Naive thymus-derived CD4-positive, alpha-beta T cell (primary cell): Measurements from ENCODE around the gene KRTAP12-4. TPM values are rescaled to one million over a fixed set of nuclear protein-coding genes. Genes with fewer than 3 reads are reported as not detected.

Experiments
- ATAC-seq: fragments of 150-1000 bp; cut with Tn5 transposase; 2 replicates; pipeline ENCODE4 v1.10.0; 2021; ENCODE audit warnings: mild to moderate bottlenecking, moderate library complexity
- CTCF ChIA-PET: fragments of 350-600 bp; sonication (Branson Sonifier 250); formaldehyde crosslinking; loops from one replicate; lab custom pipeline; 2021; ENCODE audit warnings: antibody characterized with exemption; lab: Charles Lee
- POLR2A ChIA-PET: fragments of 350-600 bp; sonication (Branson Sonifier 250); formaldehyde crosslinking; loops from one replicate; lab custom pipeline; 2021; ENCODE audit warnings: antibody characterized with exemption, inconsistent platforms; lab: Charles Lee
- DNase-seq, 9 donors: peaks; one replicate each; pipeline versions ENCODE4 v3.0.0 to v3.0.0-alpha.2; 2020 to 2022; ENCODE audit warnings: mixed read lengths in 1 of 9
- H3K27ac ChIP-seq: one replicate; pipeline ENCODE4 v1.7.0; 2013; ENCODE audit warnings: mild to moderate bottlenecking, low read depth, low read length, moderate library complexity
- H3K27me3 ChIP-seq, 2 donors: one replicate each; pipeline ENCODE4 v1.7.0; 2013; ENCODE audit warnings: low read length in 2 of 2, mild to moderate bottlenecking in 2 of 2, moderate library complexity in 2 of 2; ENCODE audit not compliant: control insufficient read depth in 2 of 2, insufficient read depth in 2 of 2
- H3K36me3 ChIP-seq, 3 experiments: 1 replicate in 2 of 3; 2 replicates in 1 of 3; pipeline ENCODE4 v1.7.0; 2013; ENCODE audit warnings: low read length in 3 of 3, mild to moderate bottlenecking in 3 of 3, moderate library complexity in 1 of 3; ENCODE audit not compliant: insufficient read depth in 3 of 3, control insufficient read depth in 2 of 3
- H3K4me1 ChIP-seq, 2 donors: one replicate each; pipeline ENCODE4 v1.7.0; 2013; ENCODE audit warnings: low read length in 2 of 2, mild to moderate bottlenecking in 2 of 2, moderate library complexity in 1 of 2; ENCODE audit not compliant: control insufficient read depth in 2 of 2, insufficient read depth in 2 of 2
- H3K4me3 ChIP-seq: 2 replicates; pipeline ENCODE4 v1.7.0; 2013; ENCODE audit warnings: mild to moderate bottlenecking, low read length
- H3K9me3 ChIP-seq, 3 experiments: 1 replicate in 2 of 3; 2 replicates in 1 of 3; pipeline ENCODE4 v1.7.0; 2013; ENCODE audit warnings: low read length in 3 of 3; ENCODE audit not compliant: control insufficient read depth in 2 of 3
- H3K27ac Mint-ChIP-seq, 9 donors: one replicate each; pipeline ENCODE4 v1.8.0; 2020 to 2022; ENCODE audit warnings: mixed read lengths in 9 of 9, mild to moderate bottlenecking in 8 of 9, moderate library complexity in 5 of 9, inconsistent platforms in 2 of 9
- H3K27me3 Mint-ChIP-seq, 5 donors: one replicate each; pipeline ENCODE4 v1.8.0; 2021 to 2022; ENCODE audit warnings: mixed read lengths in 5 of 5, mild to moderate bottlenecking in 1 of 5
- H3K36me3 Mint-ChIP-seq, 5 donors: one replicate each; pipeline ENCODE4 v1.8.0; 2020 to 2022; ENCODE audit warnings: mixed read lengths in 5 of 5, mild to moderate bottlenecking in 3 of 5, inconsistent platforms in 1 of 5
- H3K4me1 Mint-ChIP-seq, 7 donors: one replicate each; pipeline ENCODE4 v1.8.0; 2020 to 2022; ENCODE audit warnings: mixed read lengths in 7 of 7, mild to moderate bottlenecking in 3 of 7, inconsistent platforms in 1 of 7
- H3K4me3 Mint-ChIP-seq, 10 donors: one replicate each; pipeline ENCODE4 v1.8.0; 2020 to 2022; ENCODE audit warnings: mild to moderate bottlenecking in 10 of 10, mixed read lengths in 10 of 10, moderate library complexity in 6 of 10, inconsistent platforms in 2 of 10
- H3K9me3 Mint-ChIP-seq, 11 donors: one replicate each; pipeline ENCODE4 v1.8.0; 2020 to 2022; ENCODE audit warnings: mixed read lengths in 11 of 11, mild to moderate bottlenecking in 4 of 11, inconsistent platforms in 1 of 11, moderate library complexity in 1 of 11
- intact Hi-C, 2 donors: fragments of 100-400 bp; cut with micrococcal nuclease; formaldehyde crosslinking; loops; one replicate each; pipeline ENCODE4 v1.15.1; 2023
- polyA plus RNA-seq, 2 donors: library from polyadenylated mRNA; unstranded; fragments of 300-500 nt; fragmentation: Illumina TruSeq; gene quantifications; one replicate each; pipeline ENCODE4 v1.2.3, GENCODE V29; 2021
- total RNA-seq, 6 experiments: library from RNA in 5 of 6; stranded (reverse) in 5 of 6; gene quantifications; 1 replicate in 5 of 6; 2 replicates in 1 of 6; pipeline ENCODE4 v1.2.3 and lab custom pipeline; 2021 to 2026

Gene KRTAP12-4
- total and polyA plus RNA-seq, 7 experiments from 2014 or later, result not detected

DNA sequence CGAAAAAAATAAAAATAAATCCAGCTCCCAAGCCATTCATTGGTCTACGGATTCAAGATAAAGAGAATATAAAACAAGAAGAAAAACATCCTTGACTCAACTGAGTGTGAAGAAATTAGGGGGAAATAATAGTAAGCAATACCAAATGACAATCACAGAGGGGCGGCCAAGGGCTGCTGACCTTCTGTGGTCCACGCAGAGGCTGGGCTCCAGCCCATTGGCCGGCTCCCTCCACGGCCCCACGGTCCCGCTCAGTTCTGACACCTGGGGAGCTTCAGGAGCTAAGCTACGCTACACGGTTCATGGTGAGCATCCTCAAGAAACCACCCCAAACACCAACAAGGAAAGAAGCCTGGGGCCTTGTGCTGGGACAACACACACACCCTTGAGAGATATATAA is 42.1 kb upstream of the KRTAP12-4 start:
- ATAC-seq, result no peak
- Mint-ChIP-seq H3K27me3 (peaks cover 38 to 73% (median 43%) of the 10 kb centered on the region in 5 donors), H3K4me1 (peaks cover 2 to 31% (median 16%) of the 10 kb centered on the region in 7 donors), H3K36me3 (peaks cover 0 to 9% (median 3%) of the 10 kb centered on the region in 5 donors), H3K27ac (peak overlapping the region in 1 of 9 donors; percentile 24), H3K9me3 (peaks cover 0 to 19% (median 8%) of the 10 kb centered on the region in 11 donors), H3K4me3 (no peak overlapping the region)
- H3K27me3 ChIP-seq, result peaks cover 0 to 2% of the 10 kb centered on the region in 2 donors
- no peak for DNase-seq
- ChIA-PET POLR2A (interaction anchor here (1.1 kb wide), 1 partner anchor 78 kb away, joined by 4 read pairs; no protein-coding TSS in a partner anchor), CTCF (interaction anchor here (0.5 to 0.6 kb wide), 2 partner anchors 363 to 733 kb away, joined by 3 read pairs; no protein-coding TSS in a partner anchor)
- H3K36me3 ChIP-seq, result no peaks in the 10 kb centered on the region
- H3K9me3 ChIP-seq, result no peaks in the 10 kb centered on the region
- H3K4me3 ChIP-seq, result no peak overlapping the region
- H3K27ac ChIP-seq, result no peak overlapping the region
- no peaks in the 10 kb centered on the region for H3K4me1 ChIP-seq
- intact Hi-C loops, result loop anchor here in 1 of 2 donors (10.0 kb wide), 1 partner anchor 152 kb away; the partner anchor contains the start of gene KRTAP10-1

DNA sequence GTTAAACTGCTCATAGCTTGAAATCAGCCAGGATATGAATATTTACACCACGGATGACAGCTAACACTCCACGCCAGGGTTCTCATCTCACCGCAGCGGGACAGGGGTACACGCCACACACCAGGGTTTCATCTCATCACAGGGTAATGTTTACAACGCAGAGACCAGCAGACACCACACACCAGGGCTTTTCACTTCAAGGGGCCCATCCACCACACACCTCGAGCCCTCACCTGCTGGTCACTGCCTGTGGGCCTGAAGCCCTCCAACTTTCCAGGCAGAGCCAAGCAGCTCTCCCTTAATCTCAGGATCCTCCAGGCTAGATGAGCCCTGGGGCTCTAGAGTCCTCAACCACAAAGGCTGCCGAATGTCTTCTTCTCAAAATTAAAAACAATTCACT is 41.2 kb upstream of the KRTAP12-4 start:
- H3K36me3 ChIP-seq, result no peaks in the 10 kb centered on the region
- ATAC-seq (no peak), DNase-seq (no peak)
- H3K4me1 Mint-ChIP-seq, result peaks cover 2 to 38% (median 23%) of the 10 kb centered on the region in 7 donors
- H3K27ac Mint-ChIP-seq, result peak overlapping the region in 1 of 9 donors; percentile 82
- H3K9me3 Mint-ChIP-seq, result peaks cover 0 to 19% (median 8%) of the 10 kb centered on the region in 11 donors
- no peaks in the 10 kb centered on the region for H3K9me3 ChIP-seq
- H3K4me3 ChIP-seq, result no peak overlapping the region
- peaks cover 0 to 2% of the 10 kb centered on the region in 2 donors for H3K27me3 ChIP-seq
- H3K27me3 Mint-ChIP-seq, result peaks cover 29 to 72% (median 35%) of the 10 kb centered on the region in 5 donors
- peaks cover 0 to 9% (median 3%) of the 10 kb centered on the region in 5 donors for H3K36me3 Mint-ChIP-seq
- intact Hi-C loops, result loop anchor here in 1 of 2 donors (10.0 kb wide), 1 partner anchor 151 kb away; the partner anchor contains the start of gene KRTAP10-1
- ChIA-PET POLR2A (no interaction called here), CTCF (no interaction called here)
- no peak overlapping the region for H3K4me3 Mint-ChIP-seq
- no peak overlapping the region for H3K27ac ChIP-seq
- H3K4me1 ChIP-seq, result no peaks in the 10 kb centered on the region

DNA sequence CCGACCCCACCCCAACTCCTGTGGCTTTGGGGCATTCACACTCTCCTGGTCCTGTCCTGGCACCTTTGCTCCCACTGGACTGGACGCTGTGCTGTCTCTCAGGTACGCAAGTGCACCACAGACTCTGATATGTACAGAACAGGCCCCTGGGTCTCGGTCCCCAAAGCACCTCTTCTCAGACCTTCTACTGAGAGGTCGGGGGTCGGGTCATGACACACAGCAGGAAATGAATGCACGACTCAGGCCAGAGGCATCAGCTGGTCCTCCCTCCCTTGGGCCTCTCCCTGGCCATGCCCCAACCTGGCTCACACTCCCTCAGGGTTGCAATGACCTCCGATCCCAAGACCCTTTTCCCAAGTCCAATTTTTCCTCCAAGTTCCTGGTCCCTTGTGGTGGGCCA is 40.7 kb upstream of the KRTAP12-4 start:
- ChIA-PET CTCF (no interaction called here), POLR2A (no interaction called here)
- H3K27me3 Mint-ChIP-seq, result peaks cover 27 to 72% (median 34%) of the 10 kb centered on the region in 5 donors
- DNase-seq, result no peak
- Histone ChIP-seq H3K36me3 (no peaks in the 10 kb centered on the region), H3K4me1 (no peaks in the 10 kb centered on the region), H3K9me3 (no peaks in the 10 kb centered on the region), H3K4me3 (no peak overlapping the region), H3K27ac (no peak overlapping the region), H3K27me3 (peaks cover 0 to 2% of the 10 kb centered on the region in 2 donors)
- peaks cover 0 to 19% (median 8%) of the 10 kb centered on the region in 11 donors for H3K9me3 Mint-ChIP-seq
- peaks cover 0 to 9% (median 3%) of the 10 kb centered on the region in 5 donors for H3K36me3 Mint-ChIP-seq
- ATAC-seq, result no peak
- intact Hi-C loops, result loop anchor here in 1 of 2 donors (10.0 kb wide), 1 partner anchor 150 kb away; the partner anchor contains the start of gene KRTAP10-1
- H3K4me1 Mint-ChIP-seq, result peaks cover 2 to 38% (median 23%) of the 10 kb centered on the region in 7 donors
- H3K27ac Mint-ChIP-seq, result peak overlapping the region in 2 of 9 donors; percentile 25 to 41
- H3K4me3 Mint-ChIP-seq, result peak overlapping the region in 1 of 10 donors; percentile 25

- intact Hi-C loops, result loop anchor here in 1 of 2 donors (5.0 to 10.0 kb wide), 2 partner anchors 37 to 150 kb away; partner anchors contain the start of genes KRTAP10-1 and KRTAP12-3
- Histone ChIP-seq H3K4me3 (no peak overlapping the region), H3K36me3 (no peaks in the 10 kb centered on the region), H3K4me1 (no peaks in the 10 kb centered on the region), H3K27me3 (peaks cover 0 to 2% of the 10 kb centered on the region in 2 donors), H3K9me3 (no peaks in the 10 kb centered on the region), H3K27ac (no peak overlapping the region)
- Mint-ChIP-seq H3K36me3 (peaks cover 0 to 9% (median 3%) of the 10 kb centered on the region in 5 donors), H3K9me3 (peaks cover 0 to 19% (median 8%) of the 10 kb centered on the region in 11 donors), H3K4me1 (peaks cover 2 to 38% (median 23%) of the 10 kb centered on the region in 7 donors), H3K27me3 (peaks cover 23 to 72% (median 30%) of the 10 kb centered on the region in 5 donors), H3K4me3 (peak overlapping the region in 1 of 10 donors; percentile 25), H3K27ac (peak overlapping the region in 3 of 9 donors; percentile 2 to 41 (median 40))
- ATAC-seq (no peak), DNase-seq (peak in 1 of 9 donors; percentile 18)
- POLR2A ChIA-PET, result interaction anchor here (0.5 kb wide), 1 partner anchor 98 kb away, joined by 3 read pairs; no protein-coding TSS in a partner anchor
- CTCF ChIA-PET, result no interaction called here
These were observed 40.3 kb upstream of the KRTAP12-4 start for GRCh38 chr21:44694776-44695175.

- Histone ChIP-seq H3K27me3 (peaks cover 0 to 1% of the 10 kb centered on the region in 2 donors), H3K4me1 (no peaks in the 10 kb centered on the region), H3K4me3 (no peak overlapping the region), H3K9me3 (no peaks in the 10 kb centered on the region), H3K27ac (no peak overlapping the region), H3K36me3 (no peaks in the 10 kb centered on the region)
- Mint-ChIP-seq H3K36me3 (peaks cover 0 to 5% (median 3%) of the 10 kb centered on the region in 5 donors), H3K27me3 (peaks cover 8 to 60% (median 16%) of the 10 kb centered on the region in 5 donors), H3K4me3 (no peak overlapping the region), H3K4me1 (peaks cover 2 to 38% (median 21%) of the 10 kb centered on the region in 7 donors), H3K27ac (no peak overlapping the region), H3K9me3 (peaks cover 0 to 19% (median 8%) of the 10 kb centered on the region in 11 donors)
- DNase-seq (no peak), ATAC-seq (no peak)
- ChIA-PET POLR2A (interaction anchor here (0.7 kb wide), 1 partner anchor 17 kb away, joined by 3 read pairs; no protein-coding TSS in a partner anchor), CTCF (no interaction called here)
- intact Hi-C loops, result loop anchor here in 1 of 2 donors (5.0 to 10.0 kb wide), 2 partner anchors 36 to 148 kb away; partner anchors contain the start of genes KRTAP10-1 and KRTAP12-3
These were observed 38.5 kb upstream of the KRTAP12-4 start for GRCh38 chr21:44692798-44693512.

GRCh38 chr21:44691686-44692085 is 37.2 kb upstream of the KRTAP12-4 start:
- peaks cover 0 to 50% (median 7%) of the 10 kb centered on the region in 5 donors for H3K27me3 Mint-ChIP-seq
- DNase-seq (peak in 3 of 9 donors; percentile 21 to 39 (median 36)), ATAC-seq (no peak)
- no peaks in the 10 kb centered on the region for H3K36me3 ChIP-seq
- H3K4me1 Mint-ChIP-seq, result peaks cover 3 to 35% (median 19%) of the 10 kb centered on the region in 7 donors
- no peaks in the 10 kb centered on the region for H3K27me3 ChIP-seq
- ChIA-PET POLR2A (no interaction called here), CTCF (interaction anchor here (0.8 kb wide), 1 partner anchor 54 kb away, joined by 3 read pairs; no protein-coding TSS in a partner anchor)
- H3K9me3 Mint-ChIP-seq, result peaks cover 0 to 19% (median 8%) of the 10 kb centered on the region in 11 donors
- no peaks in the 10 kb centered on the region for H3K9me3 ChIP-seq
- H3K4me3 Mint-ChIP-seq, result peak overlapping the region in 4 of 10 donors; percentile 4 to 18 (median 10)
- H3K4me1 ChIP-seq, result no peaks in the 10 kb centered on the region
- peak overlapping the region in 5 of 9 donors; percentile 2 to 32 (median 8) for H3K27ac Mint-ChIP-seq
- no peak overlapping the region for H3K4me3 ChIP-seq
- H3K27ac ChIP-seq, result no peak overlapping the region
- H3K36me3 Mint-ChIP-seq, result peaks cover 0 to 5% (median 3%) of the 10 kb centered on the region in 5 donors
- intact Hi-C loops, result loop anchor here in 1 of 2 donors (5.0 to 10.0 kb wide), 2 partner anchors 34 to 147 kb away; partner anchors contain the start of genes KRTAP10-1 and KRTAP12-3
